ENCODE measurements around the gene PIBF1.
"Not testable (repeated sequence)": the region's sequence is repeated elsewhere in the genome, so short reads cannot be mapped to it uniquely, and the experiment has no call there.

PIBF1 gene

GRCh38 chr13:72781451-72782439 lies at the start of gene PIBF1, which contains the start of gene DIS3:
PIBF1 (plus strand) TSS chr13:72782133; CDS start chr13:72783470, 1,337 bp downstream.
DIS3 (minus strand) TSS chr13:72781900; CDS start chr13:72781832, 68 bp downstream.
- DNase-seq, result peak; percentile 100

- no peak for DNase-seq
These were observed 44.9 kb upstream of the PIBF1 start for GRCh38 chr13:72737033-72737432.

GRCh38 chr13:72740015-72740414 lies 41.9 kb upstream of the PIBF1 start:
- DNase-seq, result no peak

DNA sequence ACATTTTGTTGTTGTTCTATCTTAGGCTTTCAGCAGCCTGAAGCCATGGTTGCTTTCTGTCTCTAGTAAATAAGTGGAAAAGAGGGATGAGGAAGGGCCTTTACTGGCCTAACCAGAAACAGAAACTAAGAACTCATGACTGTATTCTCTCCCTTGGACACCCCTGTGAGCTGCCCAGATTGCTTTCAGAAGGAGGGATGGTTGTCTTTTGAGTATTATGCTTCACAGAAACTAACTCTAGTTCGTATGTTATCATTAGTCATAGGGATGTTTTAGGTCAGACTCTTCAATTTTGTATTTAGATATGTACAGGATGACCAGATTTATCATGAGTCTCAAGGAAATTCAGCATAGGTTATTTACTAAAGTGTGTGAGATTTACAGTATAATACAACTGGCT lies 36.7 kb upstream of the PIBF1 start:
- no peak for DNase-seq

GRCh38 chr13:72751220-72751619 lies 30.7 kb upstream of the PIBF1 start:
- no peak for DNase-seq

- DNase-seq, result no peak
These were observed 27.8 kb upstream of the PIBF1 start for GRCh38 chr13:72754111-72754510.

DNA sequence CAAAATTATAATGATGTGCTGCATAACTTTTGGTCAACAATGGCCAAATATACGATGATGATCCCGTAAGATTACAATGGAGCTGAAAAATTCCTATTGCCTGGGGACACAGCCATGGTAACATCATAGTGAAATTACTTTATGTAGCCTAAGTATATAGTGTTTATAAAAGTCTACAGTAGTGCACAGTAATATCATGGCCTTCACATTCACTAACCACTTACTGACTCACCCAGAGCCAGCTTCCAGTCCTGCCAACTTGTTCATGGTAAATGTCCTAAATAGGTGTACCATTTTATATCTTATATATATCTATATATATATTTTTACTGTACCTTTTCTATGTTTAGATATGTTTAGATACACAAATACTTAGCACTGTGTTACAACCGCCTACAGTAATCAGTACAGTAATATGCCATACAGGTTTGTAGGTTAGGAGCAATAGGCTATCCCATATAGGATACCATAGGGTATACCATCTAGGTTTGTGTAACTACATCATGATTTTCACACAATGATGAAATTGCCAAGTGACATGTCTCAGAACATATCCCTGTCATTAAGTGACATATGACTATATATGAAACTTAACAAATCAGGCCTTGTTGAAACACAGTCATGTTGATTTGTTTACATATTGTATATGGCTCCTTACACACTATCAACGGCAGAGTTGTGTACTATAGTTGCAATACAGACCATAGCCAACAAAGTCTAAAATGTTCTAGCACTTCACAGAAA lies 24.0 kb upstream of the PIBF1 start:
- no peak for DNase-seq

GRCh38 chr13:72760189-72760588 lies 21.7 kb upstream of the PIBF1 start:
- no peak for DNase-seq

GRCh38 chr13:72763411-72763810 lies 18.5 kb upstream of the PIBF1 start:
- no peak for DNase-seq

- no peak for DNase-seq
These were observed 7.9 kb upstream of the PIBF1 start for GRCh38 chr13:72774019-72774418.

GRCh38 chr13:72782717-72783116 lies 784 bp downstream of the PIBF1 start:
- no peak for DNase-seq

GRCh38 chr13:72784679-72785078 lies 2.7 kb downstream of the PIBF1 start:
- DNase-seq, result not testable (repeated sequence)

DNA sequence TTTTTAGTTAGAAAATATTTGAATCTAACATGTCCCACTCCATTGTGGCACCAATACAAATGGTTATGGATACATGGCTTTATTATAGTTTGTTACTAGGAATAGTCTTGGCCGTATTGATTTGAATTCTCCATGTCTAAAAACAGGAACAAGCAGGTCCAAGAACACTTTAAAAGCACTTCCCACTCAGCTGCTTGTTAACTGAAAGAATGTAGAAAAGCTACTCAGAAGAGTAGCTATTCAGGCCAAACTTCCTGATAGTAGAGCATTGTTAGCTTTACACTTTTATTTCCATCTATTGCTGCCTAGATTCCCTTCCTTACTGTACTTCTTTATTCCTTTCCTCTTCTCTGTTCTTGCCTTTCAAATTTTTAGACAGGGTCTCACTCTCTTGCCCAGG lies 6.9 kb downstream of the PIBF1 start:
- no peak for DNase-seq

DNA sequence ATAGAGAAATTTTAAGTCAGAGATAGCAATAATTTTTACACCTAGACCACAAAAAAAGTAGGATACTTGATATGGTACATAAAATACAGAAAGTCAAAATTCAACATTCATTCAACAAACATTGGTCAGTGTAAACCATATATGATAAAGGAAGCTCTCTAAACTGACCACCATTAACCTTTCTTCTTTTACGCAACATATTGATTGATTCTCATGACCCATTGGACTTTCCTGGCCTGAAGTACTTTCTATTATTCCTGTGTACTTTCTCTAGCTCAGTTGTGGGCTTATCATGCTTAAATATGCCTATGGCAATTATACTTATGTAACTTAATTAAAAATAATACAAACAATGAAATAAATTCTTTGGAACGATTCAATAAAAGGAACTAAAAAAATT lies 10.7 kb downstream of the PIBF1 start:
- no peak for DNase-seq

DNA sequence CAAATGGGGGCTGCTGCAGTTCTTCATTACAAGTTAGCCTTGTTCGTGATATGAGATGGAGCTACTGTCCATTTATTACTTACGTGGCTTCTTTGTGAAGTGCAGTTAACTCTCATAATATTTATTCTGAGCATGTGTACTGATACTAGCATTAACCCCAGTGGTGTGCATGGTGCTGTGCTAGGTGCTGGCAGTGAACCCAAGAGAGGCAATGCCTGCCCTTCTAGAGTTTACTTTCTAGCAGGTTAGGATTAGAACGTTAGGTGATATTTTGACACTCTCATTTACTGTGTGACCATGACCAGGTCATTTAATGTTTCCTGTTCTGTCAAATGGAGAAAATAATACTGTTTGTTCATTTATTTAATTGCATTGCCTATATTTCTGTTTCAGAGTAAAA lies 16.9 kb downstream of the PIBF1 start:
- DNase-seq, result no peak

GRCh38 chr13:72804301-72804700 lies 22.4 kb downstream of the PIBF1 start:
- no peak for DNase-seq

- no peak for DNase-seq
These were observed 23.9 kb downstream of the PIBF1 start for GRCh38 chr13:72805676-72806346.

DNA sequence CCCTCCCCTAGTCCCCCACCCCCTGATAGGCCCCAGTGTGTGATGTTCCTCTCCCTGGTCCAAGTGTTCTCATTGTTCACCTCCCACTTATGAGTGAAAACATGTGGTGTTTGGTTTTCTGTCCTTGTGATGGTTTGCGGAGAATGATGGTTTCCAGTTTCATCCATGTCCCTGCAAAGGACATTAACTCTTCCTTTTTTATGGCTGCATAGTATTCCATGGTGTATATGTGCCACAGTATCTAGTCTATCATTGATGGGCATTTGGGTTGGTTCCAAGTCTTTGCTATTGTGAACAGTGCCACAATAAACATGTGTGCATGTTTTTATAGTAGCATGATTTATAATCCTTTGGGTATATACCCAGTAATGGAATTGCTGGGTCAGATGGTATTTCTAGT lies 24.6 kb downstream of the PIBF1 start:
- not testable (repeated sequence) for DNase-seq

DNA sequence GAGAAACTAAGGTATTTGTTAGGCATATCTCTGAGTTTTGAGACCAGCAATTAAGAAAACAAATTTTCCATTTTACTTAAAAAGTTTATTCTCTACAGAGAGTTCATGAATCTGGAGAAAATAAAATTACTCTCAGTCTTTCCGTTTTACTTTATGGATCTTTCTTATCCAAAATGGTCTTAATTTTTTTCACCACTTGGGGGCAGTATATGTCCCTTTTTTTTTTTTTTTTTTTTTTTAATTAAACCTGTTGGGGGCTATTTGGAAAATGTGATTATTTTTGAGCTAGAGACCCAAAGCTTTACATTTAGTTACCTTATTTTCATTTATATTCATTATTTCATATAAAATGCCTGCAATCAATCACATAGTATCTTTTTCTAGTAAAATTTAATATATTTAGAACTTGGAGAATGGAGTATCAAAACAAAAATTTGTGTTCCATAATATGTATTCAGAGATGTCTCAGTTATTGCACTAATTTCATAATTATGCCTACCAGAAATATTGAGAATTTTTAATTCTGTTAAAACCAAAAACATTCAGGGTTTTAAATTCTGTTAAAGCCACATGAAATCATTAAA lies 27.1 kb downstream of the PIBF1 start:
- DNase-seq, result no peak

GRCh38 chr13:72820156-72820897 lies 38.4 kb downstream of the PIBF1 start:
- DNase-seq, result no peak

DNA sequence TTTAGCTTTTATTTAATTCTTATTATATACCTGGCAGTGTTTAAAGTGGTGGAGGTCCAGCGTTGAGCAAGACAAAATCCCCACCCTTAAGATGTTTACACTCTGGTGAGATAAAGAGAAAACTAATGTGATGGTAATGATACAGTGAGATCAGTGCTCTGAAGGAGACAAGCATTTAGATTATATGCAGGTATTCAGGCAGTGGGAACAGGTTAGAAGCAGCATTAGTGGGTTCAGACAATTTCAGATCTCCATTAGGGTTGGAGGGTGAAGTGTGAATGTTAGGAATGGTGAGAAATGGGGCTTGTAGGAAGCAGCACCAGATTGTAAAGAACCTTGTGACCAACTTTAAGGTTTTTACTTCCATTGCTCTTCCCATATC lies 39.0 kb downstream of the PIBF1 start:
- DNase-seq, result no peak

DNA sequence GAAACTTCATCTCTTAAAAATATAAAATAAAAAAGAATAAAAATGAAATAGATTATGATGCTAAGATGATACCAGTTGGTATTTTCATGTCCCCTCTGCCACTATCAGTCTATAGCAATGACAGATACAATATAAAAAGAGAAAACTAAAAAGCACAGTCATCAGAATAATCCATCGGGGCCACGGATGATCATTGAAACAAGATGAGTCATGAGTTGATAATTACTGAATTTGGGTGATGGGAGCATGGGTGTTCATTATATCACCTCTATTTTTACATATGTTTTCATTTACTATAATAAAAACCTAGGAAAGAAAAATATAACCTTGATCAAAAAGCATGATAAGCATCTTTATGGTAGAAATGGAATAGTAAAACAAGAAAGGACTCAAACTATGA lies 41.1 kb downstream of the PIBF1 start:
- no peak for DNase-seq

Data from NCI-H1092 (cell line).